ENCODE results near the gene ZFPL1.

Gene ZFPL1

DNA sequence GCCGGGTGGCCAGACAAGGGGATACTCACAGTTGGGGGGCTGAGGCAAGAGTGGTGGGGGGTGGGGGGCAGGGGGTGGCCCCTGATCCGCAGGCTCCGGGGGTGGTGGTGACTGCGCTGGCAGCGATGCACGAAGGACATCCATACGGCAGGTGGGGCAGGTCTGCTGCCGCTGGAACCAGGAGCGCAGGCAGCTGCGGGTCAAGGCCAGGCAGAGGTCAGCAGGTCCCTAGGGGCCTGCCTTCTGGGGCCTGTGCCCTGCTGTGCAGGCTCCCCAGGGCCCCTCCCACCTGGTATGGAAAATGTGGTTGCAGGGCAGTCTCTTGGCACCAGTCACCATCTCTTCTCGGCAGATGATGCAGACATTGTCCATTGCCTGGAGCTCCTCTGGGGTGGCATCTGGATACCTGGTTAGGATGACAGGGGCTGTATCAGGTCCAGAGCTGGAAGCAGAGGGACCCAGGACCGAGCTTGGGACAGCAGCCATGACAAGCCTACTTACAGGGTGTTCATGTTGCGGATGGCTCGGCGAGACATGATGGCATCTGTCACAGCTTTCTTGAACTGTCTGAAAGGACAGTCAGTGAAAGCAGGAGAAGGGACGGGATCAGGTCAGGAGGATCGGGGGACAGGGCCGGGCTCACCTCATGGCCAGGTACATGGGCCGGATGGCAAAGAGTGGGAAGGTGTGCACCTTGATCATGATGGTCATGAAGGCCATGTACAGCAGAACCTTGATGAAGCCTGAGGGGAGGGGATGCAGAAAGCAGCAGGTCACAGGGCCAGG is 46.8 kb downstream of the ZFPL1 start:
- no peak for DNase-seq (ENCODE audit: low spot score)

DNA sequence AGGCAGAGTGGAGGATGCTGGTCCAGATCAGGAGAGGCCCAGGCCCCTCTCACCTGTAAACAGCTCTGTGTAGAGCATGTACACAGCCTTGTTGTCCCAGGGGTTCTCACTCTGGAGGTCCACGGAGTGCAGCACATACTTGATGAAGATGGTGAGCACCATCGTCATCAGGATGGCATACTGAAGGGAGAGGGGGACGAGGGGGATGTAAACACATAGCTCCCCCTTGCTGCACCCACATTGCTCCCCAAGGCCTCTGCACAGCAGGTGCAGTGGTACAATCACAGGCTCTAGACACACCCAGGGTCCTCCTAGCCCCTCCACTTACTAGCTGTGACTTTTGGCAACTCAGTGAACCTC is 47.4 kb downstream of the ZFPL1 start:
- no peak for DNase-seq (ENCODE audit: low spot score)

DNA sequence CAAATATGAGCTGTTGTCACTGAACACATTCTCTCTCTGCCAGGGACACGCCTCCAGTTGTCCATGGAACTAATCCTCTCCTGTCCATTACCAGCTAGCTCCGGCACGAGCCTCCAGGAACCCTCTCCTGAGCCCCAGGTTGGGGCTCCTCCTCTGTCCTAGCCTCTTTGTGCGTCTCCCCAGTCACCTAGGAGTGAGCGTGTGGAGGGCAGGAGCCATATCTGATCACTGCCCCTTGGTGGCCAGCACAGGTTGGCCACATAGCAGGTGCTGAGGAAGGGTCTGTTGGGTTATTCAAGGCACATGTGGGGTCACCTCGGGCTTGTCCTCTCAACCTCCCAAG is 47.8 kb downstream of the ZFPL1 start:
- DNase-seq (ENCODE audit: low spot score) = no peak

DNA sequence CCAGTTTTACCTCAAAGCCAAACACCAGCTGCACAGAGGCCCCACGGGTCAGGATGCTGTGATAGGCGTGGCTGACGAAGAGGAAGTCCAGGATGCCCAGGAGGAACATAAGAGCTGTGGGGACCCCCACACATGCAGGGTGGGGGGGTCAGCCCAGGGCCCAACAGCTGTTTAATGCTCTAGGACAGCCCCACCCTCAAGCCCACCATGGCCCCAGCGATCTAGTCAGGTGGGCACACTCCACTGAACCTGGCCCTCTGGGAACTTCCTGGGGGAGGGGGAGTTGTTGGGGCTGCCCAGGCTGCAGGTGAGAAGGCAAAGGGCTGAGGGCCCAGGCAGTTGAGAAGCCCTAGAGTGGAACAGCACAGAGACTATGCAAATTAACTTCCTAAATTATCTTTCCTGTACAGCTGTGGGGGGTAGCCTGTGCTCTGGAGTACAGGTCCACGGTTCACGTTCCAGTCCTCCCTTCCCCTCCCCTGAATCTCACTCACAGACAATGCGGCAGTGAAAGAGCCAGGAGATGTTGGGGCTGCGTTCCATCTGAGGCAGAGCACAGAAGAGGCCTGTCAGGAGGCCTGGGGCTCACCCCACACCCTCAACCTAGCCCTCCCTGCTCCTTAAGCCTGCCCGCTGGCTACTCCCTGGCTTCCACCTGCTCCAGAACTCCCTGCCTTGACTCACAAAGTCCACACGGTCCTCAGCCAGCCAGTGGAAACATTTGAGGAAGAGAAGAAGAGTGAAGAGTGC is 48.4 kb downstream of the ZFPL1 start:
- DNase-seq (ENCODE audit: low spot score) = no peak

DNA sequence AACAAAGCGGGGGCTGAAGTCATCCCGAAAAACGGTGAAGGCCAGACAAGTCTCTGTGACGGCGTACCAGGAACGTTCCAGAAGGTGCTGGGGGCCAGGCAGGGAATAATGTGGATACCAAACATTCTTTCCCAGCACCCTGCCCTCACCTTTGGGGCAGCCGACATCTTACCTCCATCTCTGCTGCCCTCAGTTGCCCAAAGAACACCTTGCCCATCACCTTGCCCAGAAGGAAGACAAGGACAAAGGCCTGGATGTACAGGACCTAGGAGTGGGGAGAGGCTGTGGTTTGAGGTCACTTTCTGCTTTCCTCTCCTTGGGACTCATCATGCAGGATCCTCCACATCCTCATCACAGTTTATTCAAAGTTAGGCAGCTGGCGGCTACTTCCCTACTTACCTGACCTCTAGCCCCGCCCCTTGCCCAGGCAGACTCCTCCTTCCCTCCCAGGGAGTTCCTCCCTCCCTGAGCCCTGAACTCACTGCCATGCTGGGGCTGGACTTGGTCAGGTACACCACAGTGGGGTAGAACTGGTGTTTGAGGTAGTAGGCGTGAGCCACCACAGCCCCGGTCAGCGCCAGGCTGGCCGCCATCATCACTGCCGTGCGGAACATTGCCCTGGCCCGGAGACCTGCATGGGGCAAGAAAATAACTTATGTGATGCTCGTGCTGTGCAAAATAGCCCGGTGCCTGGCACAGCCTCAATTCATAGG is 49.1 kb downstream of the ZFPL1 start:
- peak; percentile 39 for DNase-seq (ENCODE audit: low spot score)

DNA sequence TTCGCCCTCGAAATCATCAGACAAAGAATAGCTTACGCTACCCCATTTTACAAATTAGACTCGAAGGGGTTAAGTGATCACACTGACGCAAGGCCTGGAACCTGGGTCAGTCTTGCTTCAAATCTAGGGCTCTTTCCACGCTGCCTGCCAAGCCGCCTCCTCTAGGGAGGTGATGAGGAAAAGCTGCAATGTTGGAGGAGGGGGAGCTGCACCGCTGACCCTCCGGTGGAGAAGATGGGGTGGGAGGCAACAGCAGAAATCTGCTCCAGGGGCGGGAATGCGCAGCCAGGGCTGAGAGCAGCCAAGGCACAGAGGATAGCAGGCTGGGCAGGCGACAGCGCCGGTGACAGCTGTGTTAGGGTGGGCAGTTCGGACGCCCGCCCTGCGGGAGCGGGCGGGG is 49.7 kb downstream of the ZFPL1 start:
- DNase-seq (ENCODE audit: low spot score) = no peak

DNA sequence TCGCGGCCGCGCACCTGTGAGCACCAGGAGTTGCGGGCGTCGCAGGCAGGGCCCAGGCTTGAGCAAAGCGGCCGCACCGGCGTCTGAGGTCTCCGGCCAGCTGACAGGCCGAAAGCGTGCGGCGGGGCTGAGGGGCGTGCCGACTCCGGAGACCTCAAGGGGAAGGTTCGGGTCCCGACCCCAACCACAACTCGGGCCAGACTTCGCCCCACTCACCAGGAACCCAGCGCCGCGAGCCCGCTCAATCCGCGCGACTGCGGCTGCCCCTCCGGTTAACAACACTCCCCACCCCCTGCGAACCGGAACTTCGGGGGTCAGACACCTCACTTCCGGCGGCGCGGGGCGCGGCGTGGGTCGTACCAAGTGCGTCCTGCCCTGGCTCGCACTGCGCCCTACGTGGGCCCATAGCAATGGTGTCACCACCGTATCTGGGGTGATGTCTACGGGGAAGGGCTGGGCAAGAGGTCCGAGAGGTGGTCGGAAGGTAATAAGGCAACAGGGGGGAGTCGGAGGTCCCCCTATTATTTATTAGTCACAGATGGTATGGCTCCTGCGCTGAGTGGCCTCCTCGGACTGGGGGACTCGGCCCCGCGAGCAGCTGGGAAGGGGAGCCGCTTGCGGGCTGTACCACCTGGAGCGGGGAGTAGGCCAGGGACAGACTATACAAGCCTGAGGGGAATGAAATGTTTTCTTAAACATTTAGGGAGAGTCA is 50.4 kb downstream of the ZFPL1 start, which contains the start of gene SYVN1:
Gene SYVN1 (minus strand): TSS at position 280 of the 712 bp plus-strand sequence. CDS start 918 bp downstream, outside the sequence.
- peak; percentile 90 for DNase-seq (ENCODE audit: low spot score)

DNA sequence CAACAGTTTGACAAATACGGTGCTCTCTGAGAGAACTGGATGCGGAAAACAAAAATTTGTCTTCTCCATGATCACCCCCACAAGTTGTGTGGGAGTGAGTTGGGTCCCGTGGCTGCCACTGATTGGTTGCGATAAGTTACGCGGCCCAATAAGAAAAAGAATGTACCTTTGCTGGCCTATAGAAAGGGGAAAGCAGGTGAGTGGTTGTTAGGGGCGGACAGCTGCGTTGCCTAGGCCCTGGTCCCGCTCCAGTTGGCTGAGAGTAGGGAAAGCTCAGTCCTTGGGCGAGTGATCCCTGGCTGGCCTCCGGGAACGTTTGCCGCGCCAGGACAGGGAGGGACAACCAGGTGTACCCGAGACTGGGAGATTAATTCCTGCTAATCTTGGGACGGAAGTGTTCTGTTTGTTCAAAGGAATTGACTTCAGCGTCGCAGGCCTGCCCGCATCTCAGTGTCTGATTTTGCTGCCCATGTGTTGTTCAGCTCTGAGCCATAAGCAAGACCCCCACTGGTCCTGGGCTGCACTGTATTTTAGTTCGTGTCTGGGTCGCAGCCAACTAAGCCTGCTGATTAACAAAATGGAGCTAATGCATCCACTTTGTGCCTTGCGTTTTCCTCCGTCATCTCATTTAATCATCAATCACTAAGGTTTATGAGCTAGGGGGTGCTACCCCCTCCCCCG is 51.1 kb downstream of the ZFPL1 start:
- DNase-seq (ENCODE audit: low spot score) = peak; percentile 93

DNA sequence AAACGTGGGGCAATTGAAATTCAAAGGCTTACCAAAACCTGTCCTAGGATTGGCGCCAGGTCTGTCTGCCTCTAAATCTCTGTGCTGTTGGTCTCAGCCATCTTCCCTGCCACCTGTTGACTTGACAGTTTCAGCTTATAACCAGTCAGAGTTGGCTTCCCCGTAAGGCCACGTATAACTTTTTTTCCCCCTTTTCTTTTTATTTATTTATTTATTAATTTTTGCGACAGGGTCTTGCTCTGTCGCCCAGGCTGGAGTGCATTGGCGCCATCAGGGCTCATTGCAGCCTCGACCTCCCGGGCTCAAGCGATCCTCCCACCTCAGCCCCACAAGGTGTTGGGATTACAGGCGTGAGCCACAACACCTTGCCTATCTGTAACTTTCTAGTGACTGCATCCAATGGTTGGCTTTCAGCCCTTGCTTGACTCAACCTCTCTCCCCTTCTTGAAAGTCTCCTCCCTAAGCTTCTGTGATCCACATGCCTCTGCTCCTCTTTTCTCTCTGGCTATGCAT is 51.7 kb downstream of the ZFPL1 start:
- DNase-seq (ENCODE audit: low spot score) = no peak

DNA sequence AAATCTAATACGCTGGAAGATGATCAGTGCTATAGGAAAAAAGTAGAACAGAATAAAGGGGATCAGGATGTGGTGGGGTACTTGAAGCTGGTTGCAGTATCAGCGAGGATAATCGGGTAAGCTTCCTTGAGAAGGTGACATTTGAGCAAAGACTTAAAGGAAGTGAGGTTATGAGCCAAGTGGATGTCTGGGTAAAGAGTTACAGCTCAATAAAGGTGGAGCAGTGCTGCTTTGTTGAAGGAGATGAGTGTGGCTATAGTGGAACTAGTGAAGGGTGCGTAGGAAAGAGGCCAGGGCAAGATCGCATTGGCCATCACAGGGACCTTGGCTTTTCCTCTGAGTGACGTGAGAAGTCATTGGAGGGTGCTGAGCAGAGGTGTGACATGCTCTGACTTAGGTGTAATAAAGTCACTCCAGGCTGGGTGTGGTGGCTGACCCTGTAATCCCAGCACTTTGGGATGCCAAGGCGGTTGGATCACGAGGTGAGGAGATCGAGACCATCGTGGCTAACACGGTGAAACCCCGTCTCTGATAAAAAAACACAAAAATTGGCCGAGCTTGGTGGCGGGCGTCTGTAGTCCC is 52.6 kb downstream of the ZFPL1 start:
- no peak for DNase-seq (ENCODE audit: low spot score)
